Measurements from ENCODE around the gene RSPH1. TPM values are rescaled to one million over a fixed set of nuclear protein-coding genes. Genes with fewer than 3 reads are reported as not detected.

The RSPH1 gene
- total RNA-seq, 1 donor from 2014 or later, result not detected

Other genes starting within 250 kb of the RSPH1 start
- gene TFF3, start 180.8 kb downstream of the RSPH1 start, total RNA-seq, result not detected in 2 replicates
- gene TFF2, start 145.2 kb downstream of the RSPH1 start, total RNA-seq, result not detected in 2 replicates
- not detected in 2 replicates for gene TFF1, start 129.7 kb downstream of the RSPH1 start, total RNA-seq
- 56.9 and 58.7 TPM in 2 replicates for gene TMPRSS3, start 100.2 kb downstream of the RSPH1 start, total RNA-seq
- gene UBASH3A, start 92.3 kb downstream of the RSPH1 start, total RNA-seq, result 61.4 and 65.7 TPM in 2 replicates
- gene SLC37A1, start 17.6 kb upstream of the RSPH1 start, total RNA-seq, result 19.5 and 23.0 TPM in 2 replicates
- gene PDE9A, start 157.4 kb upstream of the RSPH1 start, total RNA-seq, result 10.7 and 13.1 TPM in 2 replicates